GM12878 (cell line): Measurements from ENCODE around the gene PGLYRP3. TPM values are rescaled to one million over a fixed set of nuclear protein-coding genes. Genes with fewer than 3 reads are reported as not detected.
A peak's percentile ranks its signal among the peaks of the same experiment; 100 is the strongest.

Experiments used
- BACH1 ChIP-seq: fragments of 450-650 bp; IDR thresholded peaks from 2 replicates; pipeline ENCODE4 v1.6.1; 2017; ENCODE audit warnings: mild to moderate bottlenecking, borderline replicate concordance
- EGR1 ChIP-seq, 2 experiments: IDR thresholded peaks; 1 replicate in 1 of 2; 2 replicates in 1 of 2; pipeline ENCODE4 v1.6.1; 2011 to 2012; ENCODE audit warnings: low read depth in 2 of 2, low read length in 2 of 2, borderline replicate concordance in 1 of 2, mild to moderate bottlenecking in 1 of 2, moderate library complexity in 1 of 2
- EP300 ChIP-seq, 2 experiments: fragments of 150-350 bp in 1 of 2; IDR thresholded peaks; 2 replicates each; pipeline ENCODE4 v1.6.1; 2011 to 2012; ENCODE audit warnings: low read depth in 2 of 2, low read length in 2 of 2, borderline replicate concordance in 1 of 2, improper control_type of control experiment in 1 of 2, inconsistent platforms in 1 of 2; ENCODE audit not compliant: control insufficient read depth in 1 of 2
- HCFC1 ChIP-seq: fragments of 150-350 bp; IDR thresholded peaks from 2 replicates; pipeline ENCODE4 v1.6.1; 2014; ENCODE audit warnings: low read length
- IKZF2 ChIP-seq, 2 experiments: fragments of 450-650 bp; IDR thresholded peaks; 2 replicates each; pipeline ENCODE4 v1.6.1; 2017; ENCODE audit warnings: mild to moderate bottlenecking in 2 of 2, moderate library complexity in 2 of 2
- IRF4 ChIP-seq: IDR thresholded peaks from 2 replicates; pipeline ENCODE4 v1.6.1; 2011; ENCODE audit warnings: low read depth, low read length
- JUND ChIP-seq: IDR thresholded peaks from 2 replicates; pipeline ENCODE4 v1.6.1; 2012; ENCODE audit warnings: low read depth, mild to moderate bottlenecking, low read length, improper control_type of control experiment, moderate library complexity
- LARP7 ChIP-seq: fragments of 450-650 bp; IDR thresholded peaks from 2 replicates; pipeline ENCODE4 v1.6.1; 2017; ENCODE audit warnings: mild to moderate bottlenecking
- MEF2B ChIP-seq: fragments of 450-650 bp; IDR thresholded peaks from 2 replicates; pipeline ENCODE4 v1.6.1; 2018; ENCODE audit warnings: mild to moderate bottlenecking, moderate library complexity; ENCODE audit not compliant: partially characterized antibody, poor library complexity, severe bottlenecking
- NFIC ChIP-seq: IDR thresholded peaks from 2 replicates; pipeline ENCODE4 v1.6.1; 2012; ENCODE audit warnings: low read depth, mild to moderate bottlenecking, inconsistent platforms, low read length, moderate library complexity
- NR2C1 ChIP-seq: fragments of 450-650 bp; IDR thresholded peaks from 2 replicates; pipeline ENCODE4 v1.6.1; 2017; ENCODE audit warnings: antibody characterized with exemption, mild to moderate bottlenecking, moderate library complexity
- RELA ChIP-seq: fragments of 450-650 bp; IDR thresholded peaks from 2 replicates; pipeline ENCODE4 v1.8.0; 2014; ENCODE audit warnings: borderline replicate concordance; ENCODE audit not compliant: partially characterized antibody
- SPI1 ChIP-seq: IDR thresholded peaks from 2 replicates; pipeline ENCODE4 v1.6.1; 2011; ENCODE audit warnings: low read depth, mild to moderate bottlenecking, low read length, moderate library complexity, borderline replicate concordance; ENCODE audit not compliant: insufficient read depth
- STAT1 ChIP-seq: fragments of 450-650 bp; conservative IDR thresholded peaks from 2 replicates; pipeline ENCODE4 v1.6.1; 2014; ENCODE audit warnings: antibody characterized with exemption, mild to moderate bottlenecking
- TARDBP ChIP-seq: IDR thresholded peaks from 2 replicates; pipeline ENCODE4 v1.6.1; 2016; ENCODE audit warnings: borderline replicate concordance
- TCF3 ChIP-seq: IDR thresholded peaks from 2 replicates; pipeline ENCODE4 v1.6.1; 2012; ENCODE audit warnings: low read depth, mild to moderate bottlenecking, low read length, borderline replicate concordance; ENCODE audit not compliant: insufficient read depth
- ZNF274 ChIP-seq: IDR thresholded peaks from one replicate; pipeline ENCODE4 v1.8.0; 2011; ENCODE audit not compliant: insufficient read length, insufficient read depth
- ZNF384 ChIP-seq: IDR thresholded peaks from 2 replicates; pipeline ENCODE4 v1.6.1; 2012; ENCODE audit warnings: low read depth, mild to moderate bottlenecking, low read length, improper control_type of control experiment, borderline replicate concordance
- ZSCAN29 ChIP-seq: fragments of 450-650 bp; IDR thresholded peaks from 2 replicates; pipeline ENCODE4 v1.6.1; 2017; ENCODE audit warnings: mild to moderate bottlenecking, moderate library complexity
- polyA plus RNA-seq, 11 experiments: library from polyadenylated mRNA; depleted of rRNA in 4 of 11; unstranded in 6 of 11; stranded (reverse) in 5 of 11; fragments of >200 nt; fragmentation: Nextera tagmentation in 4 of 11; fragmentation: Illumina TruSeq in 1 of 11; extraction: Ambion mirVana in 4 of 11; extraction: Trizol in 1 of 11; gene quantifications; 1 replicate in 1 of 11; 2 replicates in 10 of 11; pipeline versions ENCODE4 v1.2.1 to v1.2.3, GENCODE V29; 2011 to 2016; ENCODE audit warnings: inconsistent platforms in 2 of 11, missing spikeins in 2 of 11, low read depth in 1 of 11
- total RNA-seq, 4 experiments: library from RNA; depleted of rRNA in 3 of 4; stranded (reverse); fragments of >200 nt in 3 of 4; fragmentation: Illumina TruSeq in 1 of 4; extraction: Trizol in 1 of 4; gene quantifications; 2 replicates each; pipeline versions ENCODE4 v1.2.1 to v1.2.3, GENCODE V29; 2013 to 2021
- TF ChIP-seq, protein P1 (sequence below): fragments of 450-650 bp; IDR thresholded peaks from 2 replicates; pipeline ENCODE4 v1.6.1; 2016; ENCODE audit warnings: mild to moderate bottlenecking
- TF ChIP-seq, protein P2 (sequence below): fragments of 450-650 bp; IDR thresholded peaks from 2 replicates; pipeline ENCODE4 v1.6.1; 2016; ENCODE audit warnings: mild to moderate bottlenecking, moderate library complexity, borderline replicate concordance
- TF ChIP-seq, protein P3 (sequence below): IDR thresholded peaks from 2 replicates; pipeline ENCODE4 v1.6.1; 2012; ENCODE audit warnings: low read depth, low read length, improper control_type of control experiment
- TF ChIP-seq, protein P4 (sequence below): IDR thresholded peaks from 2 replicates; pipeline ENCODE4 v1.6.1; 2012; ENCODE audit warnings: low read depth, low read length, improper control_type of control experiment

The PGLYRP3 gene
- total and polyA plus RNA-seq, 10 of the 15 experiments (the other 5 are each of a cell fraction or from before 2014, with no cell fraction given) = 0.10 to 0.49 (median 0.18) TPM; not detected in 7

DNA sequence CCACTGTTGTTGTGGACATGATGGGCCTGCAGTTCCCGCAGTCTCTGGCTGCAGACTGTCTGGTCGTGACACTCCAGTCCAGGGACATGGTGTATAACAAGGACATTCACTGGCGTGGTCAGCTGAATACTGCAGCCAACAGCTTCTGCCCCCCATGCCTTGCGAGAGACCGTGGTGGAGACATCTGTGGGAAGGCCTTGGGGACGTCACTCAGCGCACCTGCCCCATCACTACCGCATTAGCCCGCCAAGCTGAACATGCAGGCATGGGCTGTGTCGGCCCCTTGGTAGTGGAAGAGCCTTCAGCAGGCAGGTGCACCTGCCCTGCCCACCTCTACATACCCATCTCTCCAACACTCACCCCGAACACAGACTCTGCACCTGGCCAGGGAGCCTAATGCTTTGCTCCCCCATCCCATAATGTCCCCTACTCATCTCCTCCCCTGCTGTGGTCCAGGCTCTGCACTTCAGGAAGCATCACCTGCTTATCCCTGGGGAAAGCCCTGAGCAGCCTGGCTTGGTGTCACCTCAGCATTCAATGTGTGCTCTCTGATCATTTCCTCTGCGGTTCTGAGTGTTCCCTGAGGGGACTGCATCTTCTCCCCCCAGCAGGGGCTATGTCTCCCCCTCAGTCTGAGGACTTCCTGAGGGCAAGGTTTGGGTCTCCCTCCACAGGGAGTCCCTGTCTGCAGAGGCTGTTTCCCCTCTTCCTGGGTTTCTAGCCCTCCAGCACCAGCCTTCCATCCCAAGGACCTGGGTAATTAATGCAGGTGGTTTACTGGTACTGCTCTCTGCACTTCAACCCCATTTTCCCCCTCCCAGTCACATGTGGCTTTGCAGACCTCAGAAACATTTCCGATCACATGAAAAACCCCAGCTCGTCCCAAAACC is 32.7 kb upstream of the PGLYRP3 start (continued):
- TF ChIP-seq, protein P1, sequence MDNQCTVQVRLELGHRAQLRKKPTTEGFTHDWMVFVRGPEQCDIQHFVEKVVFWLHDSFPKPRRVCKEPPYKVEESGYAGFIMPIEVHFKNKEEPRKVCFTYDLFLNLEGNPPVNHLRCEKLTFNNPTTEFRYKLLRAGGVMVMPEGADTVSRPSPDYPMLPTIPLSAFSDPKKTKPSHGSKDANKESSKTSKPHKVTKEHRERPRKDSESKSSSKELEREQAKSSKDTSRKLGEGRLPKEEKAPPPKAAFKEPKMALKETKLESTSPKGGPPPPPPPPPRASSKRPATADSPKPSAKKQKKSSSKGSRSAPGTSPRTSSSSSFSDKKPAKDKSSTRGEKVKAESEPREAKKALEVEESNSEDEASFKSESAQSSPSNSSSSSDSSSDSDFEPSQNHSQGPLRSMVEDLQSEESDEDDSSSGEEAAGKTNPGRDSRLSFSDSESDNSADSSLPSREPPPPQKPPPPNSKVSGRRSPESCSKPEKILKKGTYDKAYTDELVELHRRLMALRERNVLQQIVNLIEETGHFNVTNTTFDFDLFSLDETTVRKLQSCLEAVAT = no peak; the same call in 1 of the 2 replicates
- TF ChIP-seq EP300 (IDR thresholded peaks at IDR 0.05; ENCODE audit: borderline replicate concordance in 1 of 2, control insufficient read depth in 1 of 2, low read depth in 2 of 2, low read length in 2 of 2) (peak; percentile 29 to 36; a peak in 3 of 4 replicates), JUND (no peak), HCFC1 (no peak), STAT1 (no peak), RELA (no peak), ZNF274 (no peak), IKZF2 (IDR thresholded peaks at IDR 0.05) (peak; percentile 82 to 87), ZSCAN29 (no peak), LARP7 (no peak; the same call in 1 of the 2 replicates), TARDBP (no peak), EGR1 (IDR thresholded peaks at IDR 0.05; ENCODE audit: borderline replicate concordance in 1 of 2, low read depth in 2 of 2, low read length in 2 of 2) (no peak), MEF2B (peak; percentile 84), NR2C1 (peak; percentile 14; the same call in 1 of the 2 replicates), SPI1 (no peak), ZNF384 (no peak), IRF4 (no peak), BACH1 (no peak), NFIC (peak; percentile 70), TCF3 (no peak)
- TF ChIP-seq, protein P2, sequence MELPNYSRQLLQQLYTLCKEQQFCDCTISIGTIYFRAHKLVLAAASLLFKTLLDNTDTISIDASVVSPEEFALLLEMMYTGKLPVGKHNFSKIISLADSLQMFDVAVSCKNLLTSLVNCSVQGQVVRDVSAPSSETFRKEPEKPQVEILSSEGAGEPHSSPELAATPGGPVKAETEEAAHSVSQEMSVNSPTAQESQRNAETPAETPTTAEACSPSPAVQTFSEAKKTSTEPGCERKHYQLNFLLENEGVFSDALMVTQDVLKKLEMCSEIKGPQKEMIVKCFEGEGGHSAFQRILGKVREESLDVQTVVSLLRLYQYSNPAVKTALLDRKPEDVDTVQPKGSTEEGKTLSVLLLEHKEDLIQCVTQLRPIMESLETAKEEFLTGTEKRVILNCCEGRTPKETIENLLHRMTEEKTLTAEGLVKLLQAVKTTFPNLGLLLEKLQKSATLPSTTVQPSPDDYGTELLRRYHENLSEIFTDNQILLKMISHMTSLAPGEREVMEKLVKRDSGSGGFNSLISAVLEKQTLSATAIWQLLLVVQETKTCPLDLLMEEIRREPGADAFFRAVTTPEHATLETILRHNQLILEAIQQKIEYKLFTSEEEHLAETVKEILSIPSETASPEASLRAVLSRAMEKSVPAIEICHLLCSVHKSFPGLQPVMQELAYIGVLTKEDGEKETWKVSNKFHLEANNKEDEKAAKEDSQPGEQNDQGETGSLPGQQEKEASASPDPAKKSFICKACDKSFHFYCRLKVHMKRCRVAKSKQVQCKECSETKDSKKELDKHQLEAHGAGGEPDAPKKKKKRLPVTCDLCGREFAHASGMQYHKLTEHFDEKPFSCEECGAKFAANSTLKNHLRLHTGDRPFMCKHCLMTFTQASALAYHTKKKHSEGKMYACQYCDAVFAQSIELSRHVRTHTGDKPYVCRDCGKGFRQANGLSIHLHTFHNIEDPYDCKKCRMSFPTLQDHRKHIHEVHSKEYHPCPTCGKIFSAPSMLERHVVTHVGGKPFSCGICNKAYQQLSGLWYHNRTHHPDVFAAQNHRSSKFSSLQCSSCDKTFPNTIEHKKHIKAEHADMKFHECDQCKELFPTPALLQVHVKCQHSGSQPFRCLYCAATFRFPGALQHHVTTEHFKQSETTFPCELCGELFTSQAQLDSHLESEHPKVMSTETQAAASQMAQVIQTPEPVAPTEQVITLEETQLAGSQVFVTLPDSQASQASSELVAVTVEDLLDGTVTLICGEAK = no peak
- TF ChIP-seq, protein P3, sequence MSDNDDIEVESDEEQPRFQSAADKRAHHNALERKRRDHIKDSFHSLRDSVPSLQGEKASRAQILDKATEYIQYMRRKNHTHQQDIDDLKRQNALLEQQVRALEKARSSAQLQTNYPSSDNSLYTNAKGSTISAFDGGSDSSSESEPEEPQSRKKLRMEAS = no peak
- TF ChIP-seq, protein P4, sequence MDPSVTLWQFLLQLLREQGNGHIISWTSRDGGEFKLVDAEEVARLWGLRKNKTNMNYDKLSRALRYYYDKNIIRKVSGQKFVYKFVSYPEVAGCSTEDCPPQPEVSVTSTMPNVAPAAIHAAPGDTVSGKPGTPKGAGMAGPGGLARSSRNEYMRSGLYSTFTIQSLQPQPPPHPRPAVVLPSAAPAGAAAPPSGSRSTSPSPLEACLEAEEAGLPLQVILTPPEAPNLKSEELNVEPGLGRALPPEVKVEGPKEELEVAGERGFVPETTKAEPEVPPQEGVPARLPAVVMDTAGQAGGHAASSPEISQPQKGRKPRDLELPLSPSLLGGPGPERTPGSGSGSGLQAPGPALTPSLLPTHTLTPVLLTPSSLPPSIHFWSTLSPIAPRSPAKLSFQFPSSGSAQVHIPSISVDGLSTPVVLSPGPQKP = no peak
